T1000 (cell line): Measurements from ENCODE around the gene DBX1.
"Not testable (repeated sequence)": the region's sequence is repeated elsewhere in the genome, so short reads cannot be mapped to it uniquely, and the experiment has no call there.

Source experiments
- DNase-seq: peaks from one replicate; lab custom pipeline; 2025; ENCODE audit warnings: mixed read lengths; lab: John Stamatoyannopoulos, UW

DBX1 gene, protein sequence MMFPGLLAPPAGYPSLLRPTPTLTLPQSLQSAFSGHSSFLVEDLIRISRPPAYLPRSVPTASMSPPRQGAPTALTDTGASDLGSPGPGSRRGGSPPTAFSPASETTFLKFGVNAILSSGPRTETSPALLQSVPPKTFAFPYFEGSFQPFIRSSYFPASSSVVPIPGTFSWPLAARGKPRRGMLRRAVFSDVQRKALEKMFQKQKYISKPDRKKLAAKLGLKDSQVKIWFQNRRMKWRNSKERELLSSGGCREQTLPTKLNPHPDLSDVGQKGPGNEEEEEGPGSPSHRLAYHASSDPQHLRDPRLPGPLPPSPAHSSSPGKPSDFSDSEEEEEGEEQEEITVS

GRCh38 chr11:20160425-20161229 lies at the start of gene DBX1:
Gene DBX1 (minus strand): TSS chr11:20160475. CDS start chr11:20160324, 151 bp downstream.
- DNase-seq: no peak

DNA sequence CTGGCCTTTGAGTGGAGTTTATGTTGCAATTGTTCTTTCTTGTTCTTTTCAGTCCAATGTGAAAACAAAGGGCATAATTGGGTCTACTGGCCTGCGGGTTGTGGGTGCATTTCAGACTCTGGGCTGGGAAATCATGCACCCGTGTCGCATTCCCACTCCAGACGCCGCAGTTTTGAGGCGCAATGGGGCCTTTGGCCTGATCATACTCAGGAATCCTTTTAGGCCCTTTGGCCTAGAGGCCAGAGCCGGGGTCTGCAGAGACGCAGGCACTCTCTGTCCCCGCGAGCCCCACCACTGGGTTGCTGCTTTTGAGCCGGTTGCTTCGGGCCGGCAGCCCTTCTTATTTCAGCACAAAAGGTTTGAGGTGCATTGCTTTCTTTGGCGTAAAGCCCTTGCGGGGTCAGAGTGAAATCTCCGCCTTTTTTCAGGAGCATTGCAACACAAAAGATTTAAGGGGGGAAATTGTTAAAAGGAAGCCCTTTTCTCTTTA lies 48.4 kb upstream of the DBX1 start:
- DNase-seq: no peak

- no peak for DNase-seq
These were observed 47.7 kb upstream of the DBX1 start for GRCh38 chr11:20207781-20208621.

GRCh38 chr11:20205807-20206206 lies 45.5 kb upstream of the DBX1 start:
- no peak for DNase-seq

GRCh38 chr11:20204681-20205080 lies 44.4 kb upstream of the DBX1 start:
- DNase-seq: no peak

GRCh38 chr11:20203831-20204230 lies 43.6 kb upstream of the DBX1 start:
- DNase-seq: no peak

DNA sequence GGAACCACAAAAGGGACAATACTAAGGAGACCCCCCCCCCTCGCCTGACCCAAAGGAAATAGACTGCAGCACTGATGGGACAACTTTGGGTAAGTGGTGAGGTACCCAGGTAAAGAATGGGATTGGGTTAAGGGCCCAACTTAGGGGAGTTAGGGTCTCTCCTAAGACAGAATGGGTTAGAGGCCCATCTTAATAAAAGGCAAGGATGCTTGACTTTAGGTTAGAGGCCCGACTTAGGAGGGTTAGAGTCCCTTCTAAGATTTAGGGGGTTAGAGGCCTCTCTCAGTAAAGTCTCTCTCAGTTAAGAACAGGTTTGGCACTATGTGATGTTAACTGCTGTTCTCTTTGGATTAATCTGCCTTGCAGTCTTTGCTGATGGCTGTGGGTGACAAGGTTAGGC lies 41.0 kb upstream of the DBX1 start:
- no peak for DNase-seq

DNA sequence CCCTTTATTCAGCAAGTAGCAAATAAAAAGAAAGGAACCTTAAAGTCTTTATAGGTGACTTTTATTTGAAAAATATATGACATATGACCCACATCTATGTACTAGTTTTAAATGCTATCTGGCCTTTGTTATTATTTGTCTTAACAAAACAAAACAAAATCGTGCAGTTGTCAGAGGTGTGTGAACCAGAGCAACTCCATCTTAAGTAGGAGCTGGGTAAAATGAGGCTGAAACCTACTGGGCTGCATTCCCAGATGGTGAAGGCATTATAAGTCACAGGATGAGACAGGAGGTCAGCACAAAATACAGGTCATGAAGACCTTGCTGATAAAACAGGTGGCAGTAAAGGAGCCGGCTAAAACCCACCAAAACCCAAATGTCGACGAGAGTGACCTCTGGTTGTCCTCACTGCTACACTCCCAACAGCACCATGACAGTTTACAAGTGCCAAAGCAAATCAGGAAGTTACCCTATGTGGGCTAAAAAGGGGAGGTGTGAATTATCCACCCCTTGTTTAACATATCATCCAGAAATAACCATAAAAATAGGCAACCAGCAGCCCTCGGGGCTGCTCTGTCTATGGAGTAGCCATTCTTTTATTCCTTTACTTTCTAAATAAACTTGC lies 40.2 kb upstream of the DBX1 start:
- not testable (repeated sequence) for DNase-seq

- DNase-seq: no peak
These were observed 37.6 kb upstream of the DBX1 start for GRCh38 chr11:20197881-20198280.

DNA sequence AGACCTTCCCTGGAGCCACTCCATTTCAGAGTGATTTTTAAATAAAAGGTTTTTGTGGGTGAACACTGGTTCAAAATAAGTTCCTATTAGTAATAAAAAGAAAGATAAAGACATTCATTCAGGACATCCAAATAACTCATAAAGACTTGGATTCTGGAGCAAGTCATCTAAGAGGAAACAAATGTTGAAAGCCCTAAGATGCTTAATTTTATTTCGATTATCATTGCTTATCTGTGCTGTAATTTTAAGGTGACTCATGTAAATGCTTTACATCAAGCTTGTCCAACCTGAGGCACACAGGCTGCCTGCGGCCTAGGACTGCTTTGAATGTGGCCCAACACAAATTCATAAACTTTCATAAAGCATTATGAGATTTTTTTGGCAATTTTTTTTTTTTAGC lies 34.2 kb upstream of the DBX1 start:
- DNase-seq: no peak

GRCh38 chr11:20193307-20193706 lies 33.0 kb upstream of the DBX1 start:
- no peak for DNase-seq

GRCh38 chr11:20192641-20193040 lies 32.4 kb upstream of the DBX1 start:
- DNase-seq: no peak

DNA sequence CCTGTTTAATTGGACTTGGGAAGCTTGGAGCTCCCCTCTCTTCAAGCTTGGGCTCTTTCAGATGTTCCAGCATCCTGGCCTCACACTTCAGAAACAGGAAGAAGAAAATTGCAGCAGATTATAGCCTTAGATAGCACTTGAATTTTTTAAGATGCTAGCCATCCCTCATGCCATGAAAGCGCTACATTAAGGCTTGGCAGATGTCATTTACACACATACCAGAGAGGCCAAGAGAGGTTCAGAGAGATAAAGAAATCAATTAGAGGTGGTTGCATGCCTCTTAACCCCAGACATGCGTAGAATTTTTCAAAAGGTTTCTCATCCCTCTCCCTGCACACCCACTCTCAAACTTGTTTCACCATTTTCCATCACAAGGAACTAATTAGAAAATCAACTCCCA lies 31.9 kb upstream of the DBX1 start:
- no peak for DNase-seq

GRCh38 chr11:20178976-20179375 lies 18.7 kb upstream of the DBX1 start:
- DNase-seq: no peak

DNA sequence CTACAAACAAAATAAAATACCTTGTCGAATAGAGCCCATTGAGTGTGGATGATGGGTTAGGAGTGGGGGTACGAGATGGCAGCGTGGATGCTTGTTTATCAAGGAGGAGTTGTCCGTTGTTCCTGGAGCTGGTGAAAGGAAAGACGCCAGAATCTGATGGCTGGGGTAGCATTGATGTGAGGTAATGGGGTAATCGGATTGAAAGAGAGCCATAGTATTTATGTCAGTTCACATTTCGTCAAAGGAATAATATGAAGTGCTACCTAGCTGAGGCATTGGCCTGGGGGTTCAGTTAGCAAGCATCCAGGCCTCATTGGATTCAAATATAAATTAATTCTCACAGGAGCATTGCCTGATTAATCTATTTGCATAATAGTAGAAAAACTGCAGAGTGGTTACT lies 16.9 kb upstream of the DBX1 start:
- DNase-seq: no peak

- DNase-seq: no peak
These were observed 12.6 kb upstream of the DBX1 start for GRCh38 chr11:20172721-20173447.

DNA sequence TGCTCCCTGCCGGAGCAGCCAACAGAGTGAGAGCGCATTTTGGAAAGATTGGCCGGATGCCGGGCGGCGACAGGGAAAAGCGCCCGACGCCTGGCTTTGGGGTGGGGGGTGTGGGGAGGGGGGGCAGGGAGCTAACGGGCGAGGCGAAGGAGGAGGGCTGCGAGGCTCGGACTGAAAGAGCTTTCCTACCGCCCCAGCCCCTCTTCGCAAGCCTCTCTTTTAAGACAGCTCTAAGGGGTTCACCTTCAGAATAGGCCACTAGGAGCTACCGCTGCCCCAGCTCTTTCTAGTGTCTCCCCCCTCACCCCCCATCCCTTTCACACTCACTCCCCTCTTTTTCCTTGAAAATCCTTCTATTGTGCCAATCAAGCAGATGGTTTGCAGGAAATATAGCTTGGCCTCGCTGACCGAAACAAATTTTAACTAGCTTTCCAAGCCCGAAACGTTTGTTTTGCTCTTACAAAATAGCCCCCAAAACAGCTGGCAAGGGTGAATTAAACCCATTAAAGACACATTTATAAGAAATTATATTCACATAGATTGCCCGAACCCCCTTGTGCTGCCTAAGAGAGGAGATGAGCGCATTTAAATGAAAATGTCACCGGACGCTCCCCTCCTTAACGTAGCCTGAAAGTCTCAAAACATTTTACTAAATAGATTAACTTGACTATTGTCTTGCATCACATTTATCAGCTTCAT lies 3.7 kb upstream of the DBX1 start:
- no peak for DNase-seq

DNA sequence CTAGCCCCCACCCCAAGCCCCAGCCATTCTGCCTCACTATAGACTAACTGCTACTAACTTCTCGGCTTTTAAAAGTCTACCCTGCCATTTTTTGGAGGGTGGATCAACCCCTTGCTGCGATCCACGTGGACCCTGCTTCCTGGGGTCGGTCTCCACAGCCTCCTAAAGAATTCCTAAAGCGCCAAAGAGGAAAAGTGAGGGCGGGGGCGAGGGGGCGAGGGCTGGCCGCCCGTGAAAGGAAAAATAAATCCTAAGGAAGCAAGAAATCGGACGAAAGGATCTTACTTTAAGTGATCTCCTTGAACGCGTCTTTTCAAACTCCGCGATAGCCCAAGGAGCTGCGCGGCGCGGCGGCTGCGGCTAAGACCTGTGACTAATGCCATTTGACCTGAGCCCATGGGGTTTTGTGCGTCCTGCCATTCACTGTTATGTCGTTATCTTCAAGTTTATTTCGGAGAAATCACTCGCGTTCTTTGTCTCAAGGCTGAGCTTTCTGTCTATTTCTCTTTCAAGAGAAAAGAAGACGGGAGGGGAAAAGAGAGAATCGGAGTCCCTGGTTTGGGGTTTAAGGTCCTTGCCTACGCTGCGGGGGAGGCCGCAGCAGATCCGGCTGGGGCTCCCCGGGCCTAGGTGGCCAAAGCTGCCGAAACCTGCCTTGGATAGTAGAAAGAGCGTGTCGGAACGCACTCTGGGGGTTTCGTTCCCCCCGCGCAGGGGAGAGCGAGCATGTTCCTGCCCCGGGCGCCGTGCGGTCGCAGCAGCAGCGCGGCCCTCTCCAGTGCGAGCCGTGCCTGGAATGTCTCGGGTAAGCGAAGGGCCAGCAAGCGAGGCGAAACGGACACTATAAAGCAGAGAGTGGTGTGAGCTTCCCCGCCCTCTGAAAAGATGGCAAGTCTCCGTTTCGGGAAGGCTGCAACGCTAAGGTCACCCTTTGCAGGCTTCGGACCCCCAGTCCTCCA lies 2.8 kb upstream of the DBX1 start:
- DNase-seq: no peak
